ENCODE measurements around the gene FGF12.

FGF12 gene

DNA sequence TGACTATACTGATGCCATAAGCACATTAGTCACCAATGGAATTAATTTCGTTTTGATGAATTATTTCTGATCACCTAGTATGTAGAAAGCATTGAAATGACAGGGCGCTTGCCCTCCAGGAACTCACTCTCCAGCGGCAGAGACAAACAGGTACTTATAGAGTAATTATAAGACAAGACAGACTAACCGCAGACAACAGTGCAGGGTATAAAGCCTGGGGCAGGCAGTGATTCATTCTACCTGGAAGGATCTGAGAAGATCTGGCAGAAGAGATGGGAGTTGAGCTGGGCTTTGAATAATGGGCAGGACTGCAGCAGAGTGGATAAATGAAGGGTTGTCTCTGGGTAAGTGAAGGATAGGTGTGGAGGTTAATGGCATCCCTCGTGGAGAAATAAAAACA is 331.8 kb downstream of the FGF12 start:
- TF ChIP-seq, protein P1, sequence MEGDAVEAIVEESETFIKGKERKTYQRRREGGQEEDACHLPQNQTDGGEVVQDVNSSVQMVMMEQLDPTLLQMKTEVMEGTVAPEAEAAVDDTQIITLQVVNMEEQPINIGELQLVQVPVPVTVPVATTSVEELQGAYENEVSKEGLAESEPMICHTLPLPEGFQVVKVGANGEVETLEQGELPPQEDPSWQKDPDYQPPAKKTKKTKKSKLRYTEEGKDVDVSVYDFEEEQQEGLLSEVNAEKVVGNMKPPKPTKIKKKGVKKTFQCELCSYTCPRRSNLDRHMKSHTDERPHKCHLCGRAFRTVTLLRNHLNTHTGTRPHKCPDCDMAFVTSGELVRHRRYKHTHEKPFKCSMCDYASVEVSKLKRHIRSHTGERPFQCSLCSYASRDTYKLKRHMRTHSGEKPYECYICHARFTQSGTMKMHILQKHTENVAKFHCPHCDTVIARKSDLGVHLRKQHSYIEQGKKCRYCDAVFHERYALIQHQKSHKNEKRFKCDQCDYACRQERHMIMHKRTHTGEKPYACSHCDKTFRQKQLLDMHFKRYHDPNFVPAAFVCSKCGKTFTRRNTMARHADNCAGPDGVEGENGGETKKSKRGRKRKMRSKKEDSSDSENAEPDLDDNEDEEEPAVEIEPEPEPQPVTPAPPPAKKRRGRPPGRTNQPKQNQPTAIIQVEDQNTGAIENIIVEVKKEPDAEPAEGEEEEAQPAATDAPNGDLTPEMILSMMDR (IDR thresholded peaks at IDR 0.05; ENCODE audit: unreplicated experiment in 3 of 3), result no peak
- Mint-ChIP-seq H3K27me3 (ENCODE audit: low read depth) (no peaks in the 10 kb centered on the region), H3K9me3 (no peaks in the 10 kb centered on the region), H3K4me1 (no peaks in the 10 kb centered on the region), H3K4me3 (no peak overlapping the region), H3K27ac (no peak overlapping the region), H3K36me3 (ENCODE audit: low read depth) (no peaks in the 10 kb centered on the region)

DNA sequence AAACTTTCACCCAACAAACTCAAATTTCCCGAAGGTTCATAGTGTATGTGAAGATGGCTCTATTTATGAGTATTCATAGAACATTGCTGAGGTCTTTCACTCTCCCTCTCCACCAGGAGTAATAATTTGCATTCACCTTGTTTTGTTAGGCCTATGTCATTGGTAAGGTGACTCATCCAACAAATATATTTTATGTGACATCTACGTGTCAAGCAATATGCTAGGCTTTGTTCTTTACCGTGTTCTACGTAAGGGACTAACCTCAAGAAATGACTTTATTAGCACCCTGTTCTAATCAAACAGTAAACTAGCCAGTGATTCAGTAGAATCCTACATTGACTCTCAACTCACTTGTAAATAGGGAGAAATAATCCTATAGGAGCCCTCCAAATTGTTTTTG is 334.4 kb downstream of the FGF12 start:
- H3K4me3 Mint-ChIP-seq, result no peak overlapping the region
- peaks cover 4% of the 10 kb centered on the region for H3K27me3 Mint-ChIP-seq (ENCODE audit: low read depth)
- H3K4me1 Mint-ChIP-seq, result no peaks in the 10 kb centered on the region
- TF ChIP-seq, protein P1 (IDR thresholded peaks at IDR 0.05; ENCODE audit: unreplicated experiment in 3 of 3), result no peak
- no peak overlapping the region for H3K27ac Mint-ChIP-seq
- H3K36me3 Mint-ChIP-seq (ENCODE audit: low read depth), result no peaks in the 10 kb centered on the region
- H3K9me3 Mint-ChIP-seq, result no peaks in the 10 kb centered on the region

DNA sequence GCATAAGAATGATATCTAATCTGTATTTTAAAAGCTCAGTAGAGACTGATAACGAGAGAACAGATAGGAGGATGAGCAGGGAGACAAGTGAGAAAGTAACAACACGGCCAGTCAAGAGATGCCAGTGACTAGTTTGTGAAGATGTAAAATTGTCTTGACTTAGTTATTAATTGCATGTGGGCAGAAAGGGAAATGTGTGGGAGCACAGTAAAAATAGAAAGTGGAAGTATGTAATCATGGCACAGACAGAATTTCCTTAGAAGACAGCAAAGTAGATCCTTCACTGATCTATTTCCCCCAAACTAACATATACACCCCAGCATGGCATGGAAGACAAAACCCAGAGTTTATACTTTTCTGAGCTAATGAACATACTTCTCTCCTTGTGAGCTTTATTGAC is 344.5 kb downstream of the FGF12 start:
- TF ChIP-seq, protein P1 (IDR thresholded peaks at IDR 0.05; ENCODE audit: unreplicated experiment in 3 of 3), result no peak
- H3K27me3 Mint-ChIP-seq (ENCODE audit: low read depth), result no peaks in the 10 kb centered on the region
- H3K4me3 Mint-ChIP-seq, result no peak overlapping the region
- H3K36me3 Mint-ChIP-seq (ENCODE audit: low read depth), result no peaks in the 10 kb centered on the region
- no peaks in the 10 kb centered on the region for H3K9me3 Mint-ChIP-seq
- no peak overlapping the region for H3K27ac Mint-ChIP-seq
- H3K4me1 Mint-ChIP-seq, result no peaks in the 10 kb centered on the region

DNA sequence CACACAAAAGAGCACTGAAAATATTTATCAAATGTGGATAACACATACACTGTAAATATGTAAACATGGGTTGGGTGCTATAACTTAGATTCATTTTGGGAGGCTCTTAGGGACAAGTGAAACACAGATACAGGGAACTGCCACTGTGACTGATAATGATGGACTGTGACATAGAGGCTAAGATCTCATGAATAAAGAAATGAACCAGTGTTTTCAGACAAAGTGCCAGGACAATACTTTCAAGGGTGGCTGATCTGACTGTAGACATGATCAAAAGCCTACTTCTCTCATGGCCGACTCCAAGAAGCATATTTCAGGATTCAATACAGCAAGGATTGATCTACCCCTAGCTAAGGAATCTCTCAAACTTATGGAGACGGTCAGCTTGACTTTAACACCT is 353.8 kb downstream of the FGF12 start:
- TF ChIP-seq, protein P1 (IDR thresholded peaks at IDR 0.05; ENCODE audit: unreplicated experiment in 3 of 3), result no peak
- Mint-ChIP-seq H3K4me3 (no peak overlapping the region), H3K9me3 (no peaks in the 10 kb centered on the region), H3K4me1 (no peaks in the 10 kb centered on the region), H3K36me3 (ENCODE audit: low read depth) (no peaks in the 10 kb centered on the region), H3K27me3 (ENCODE audit: low read depth) (peaks cover 3% of the 10 kb centered on the region), H3K27ac (no peak overlapping the region)

DNA sequence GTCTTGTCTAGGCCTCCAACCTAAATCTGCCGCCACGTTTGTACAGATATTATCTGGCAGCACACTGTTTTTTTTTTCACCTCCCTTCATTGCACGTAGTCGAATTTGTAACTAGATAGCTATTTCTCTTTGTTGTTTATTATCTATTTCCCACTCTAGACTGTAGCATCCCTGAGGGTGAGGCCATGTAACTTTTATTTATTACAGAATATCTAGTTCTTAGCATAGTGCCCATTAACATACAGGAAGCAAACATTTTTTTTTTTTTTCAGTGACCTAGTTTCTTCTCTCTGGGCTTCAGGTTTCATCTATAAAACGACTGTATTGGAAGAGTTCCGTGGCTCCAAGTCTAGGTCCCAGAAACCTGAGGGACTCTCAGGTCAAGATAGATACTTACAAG is 354.3 kb downstream of the FGF12 start:
- no peak overlapping the region for H3K4me3 Mint-ChIP-seq
- H3K27me3 Mint-ChIP-seq (ENCODE audit: low read depth), result peaks cover 4% of the 10 kb centered on the region
- TF ChIP-seq, protein P1 (IDR thresholded peaks at IDR 0.05; ENCODE audit: unreplicated experiment in 3 of 3), result no peak
- H3K27ac Mint-ChIP-seq, result no peak overlapping the region
- H3K9me3 Mint-ChIP-seq, result no peaks in the 10 kb centered on the region
- no peaks in the 10 kb centered on the region for H3K36me3 Mint-ChIP-seq (ENCODE audit: low read depth)
- H3K4me1 Mint-ChIP-seq, result no peaks in the 10 kb centered on the region

DNA sequence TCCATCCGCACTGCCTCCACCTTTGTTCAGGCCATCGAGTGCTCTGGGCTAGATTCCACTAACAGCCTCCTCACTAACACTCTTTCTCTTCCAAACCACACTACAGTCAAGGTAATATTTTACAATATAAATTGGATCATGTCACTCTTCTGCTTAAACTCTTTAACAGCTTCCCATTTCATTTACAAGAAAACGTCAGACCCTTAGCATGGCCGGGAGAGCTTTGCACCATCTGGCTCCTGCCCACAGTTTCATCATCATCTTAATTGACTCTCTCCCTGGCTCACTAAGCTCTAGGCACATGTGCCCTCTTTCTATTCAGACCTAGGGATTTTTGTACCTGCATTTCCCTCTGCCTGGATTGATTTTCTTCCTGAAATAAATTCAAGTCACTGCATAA is 354.7 kb downstream of the FGF12 start:
- Mint-ChIP-seq H3K4me1 (no peaks in the 10 kb centered on the region), H3K27me3 (ENCODE audit: low read depth) (peaks cover 4% of the 10 kb centered on the region), H3K27ac (no peak overlapping the region), H3K9me3 (no peaks in the 10 kb centered on the region), H3K36me3 (ENCODE audit: low read depth) (no peaks in the 10 kb centered on the region), H3K4me3 (no peak overlapping the region)
- TF ChIP-seq, protein P1 (IDR thresholded peaks at IDR 0.05; ENCODE audit: unreplicated experiment in 3 of 3), result no peak
